Endothelial cell (in vitro differentiated cells): ENCODE results near the gene IQSEC3. TPM values are rescaled to one million over a fixed set of nuclear protein-coding genes. Genes with fewer than 3 reads are reported as not detected.

Experiments
- DNase-seq: peaks from one replicate; pipeline ENCODE4 v3.0.0; 2021; ENCODE audit warnings: low spot score
- H3K27ac Mint-ChIP-seq: one replicate; pipeline ENCODE4 v1.8.0; 2021; ENCODE audit warnings: mixed read lengths, inconsistent platforms; ENCODE audit not compliant: unreplicated experiment
- H3K27me3 Mint-ChIP-seq: one replicate; pipeline ENCODE4 v1.8.0; 2021; ENCODE audit warnings: mild to moderate bottlenecking, moderate library complexity, mixed read lengths, inconsistent platforms; ENCODE audit not compliant: unreplicated experiment
- H3K36me3 Mint-ChIP-seq: one replicate; pipeline ENCODE4 v1.8.0; 2021; ENCODE audit warnings: mild to moderate bottlenecking, low read depth, mixed read lengths, inconsistent platforms; ENCODE audit not compliant: unreplicated experiment
- H3K4me1 Mint-ChIP-seq: one replicate; pipeline ENCODE4 v1.8.0; 2021; ENCODE audit warnings: mild to moderate bottlenecking, mixed read lengths, inconsistent platforms; ENCODE audit not compliant: unreplicated experiment
- H3K4me3 Mint-ChIP-seq: one replicate; pipeline ENCODE4 v1.8.0; 2021; ENCODE audit warnings: mild to moderate bottlenecking, mixed read lengths, inconsistent platforms; ENCODE audit not compliant: unreplicated experiment
- H3K9me3 Mint-ChIP-seq: one replicate; pipeline ENCODE4 v1.8.0; 2021; ENCODE audit warnings: mixed read lengths, inconsistent platforms; ENCODE audit not compliant: unreplicated experiment
- total RNA-seq: library from RNA; stranded (reverse); fragmentation: NEBNext Ultra II Directional; extraction: Animal tissue kit (Norgen Biotek cat#: 25700); gene quantifications from one replicate; pipeline ENCODE4 v1.2.1, GENCODE V29; 2021; ENCODE audit not compliant: unreplicated experiment
- TF ChIP-seq, protein P1 (sequence below): fragments of 200-600 bp; sonication (generic); IDR thresholded peaks from one replicate; pipeline ENCODE4 v1.5.0; 2021; ENCODE audit warnings: antibody characterized with exemption; ENCODE audit not compliant: unreplicated experiment

IQSEC3 gene
- total RNA-seq, 1 donor from 2014 or later, result 13.2 TPM

DNA sequence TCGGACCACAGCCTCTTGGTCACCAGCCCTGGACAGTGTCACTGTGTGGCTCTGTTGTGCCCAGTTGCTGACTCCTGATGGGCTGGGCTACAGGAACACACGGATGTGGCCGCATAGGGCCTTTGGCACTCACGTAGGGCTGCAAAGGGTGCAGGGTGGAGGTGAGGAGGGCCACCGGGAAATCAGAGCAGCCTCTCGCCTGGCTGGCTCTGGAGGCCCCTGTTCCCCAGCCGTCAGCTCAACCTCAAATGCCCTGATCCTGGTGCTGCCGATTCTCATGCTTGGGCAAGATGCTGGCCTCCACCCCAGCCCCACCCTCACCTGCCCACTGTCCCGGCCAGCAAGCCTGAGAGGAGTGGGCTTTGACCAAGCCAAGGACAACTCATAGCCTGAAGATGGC, 88.4 kb downstream of the IQSEC3 start:
- peaks cover 8% of the 10 kb centered on the region for H3K27me3 Mint-ChIP-seq
- H3K27ac Mint-ChIP-seq, result no peak overlapping the region
- H3K4me3 Mint-ChIP-seq, result no peak overlapping the region
- peaks cover 16% of the 10 kb centered on the region for H3K4me1 Mint-ChIP-seq
- H3K36me3 Mint-ChIP-seq, result peaks cover 4% of the 10 kb centered on the region
- DNase-seq, result no peak
- H3K9me3 Mint-ChIP-seq, result no peaks in the 10 kb centered on the region
- TF ChIP-seq, protein P1, sequence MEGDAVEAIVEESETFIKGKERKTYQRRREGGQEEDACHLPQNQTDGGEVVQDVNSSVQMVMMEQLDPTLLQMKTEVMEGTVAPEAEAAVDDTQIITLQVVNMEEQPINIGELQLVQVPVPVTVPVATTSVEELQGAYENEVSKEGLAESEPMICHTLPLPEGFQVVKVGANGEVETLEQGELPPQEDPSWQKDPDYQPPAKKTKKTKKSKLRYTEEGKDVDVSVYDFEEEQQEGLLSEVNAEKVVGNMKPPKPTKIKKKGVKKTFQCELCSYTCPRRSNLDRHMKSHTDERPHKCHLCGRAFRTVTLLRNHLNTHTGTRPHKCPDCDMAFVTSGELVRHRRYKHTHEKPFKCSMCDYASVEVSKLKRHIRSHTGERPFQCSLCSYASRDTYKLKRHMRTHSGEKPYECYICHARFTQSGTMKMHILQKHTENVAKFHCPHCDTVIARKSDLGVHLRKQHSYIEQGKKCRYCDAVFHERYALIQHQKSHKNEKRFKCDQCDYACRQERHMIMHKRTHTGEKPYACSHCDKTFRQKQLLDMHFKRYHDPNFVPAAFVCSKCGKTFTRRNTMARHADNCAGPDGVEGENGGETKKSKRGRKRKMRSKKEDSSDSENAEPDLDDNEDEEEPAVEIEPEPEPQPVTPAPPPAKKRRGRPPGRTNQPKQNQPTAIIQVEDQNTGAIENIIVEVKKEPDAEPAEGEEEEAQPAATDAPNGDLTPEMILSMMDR, result no peak

DNA sequence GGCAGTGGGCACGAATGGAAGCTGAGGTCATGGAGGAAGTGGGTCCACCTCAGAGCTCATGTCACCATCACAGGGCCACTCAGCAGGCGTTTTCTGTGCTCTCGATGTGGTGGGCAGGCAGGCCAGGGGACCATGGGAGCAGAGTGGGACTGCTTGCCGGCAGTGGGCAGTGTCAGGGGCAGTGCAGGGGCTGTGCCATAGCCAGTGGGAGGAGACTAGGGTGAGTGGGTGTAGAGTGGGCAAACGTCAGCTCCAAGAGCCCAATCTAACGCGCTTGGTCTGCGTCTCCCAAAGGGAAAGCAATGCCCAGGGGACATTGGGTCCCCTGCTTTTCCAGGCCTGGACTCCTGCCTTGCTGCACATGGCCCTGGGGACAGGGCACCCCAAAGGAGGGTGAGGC, 89.1 kb downstream of the IQSEC3 start:
- Mint-ChIP-seq H3K27ac (no peak overlapping the region), H3K36me3 (peaks cover under 1% of the 10 kb centered on the region), H3K9me3 (no peaks in the 10 kb centered on the region), H3K4me1 (peaks cover 16% of the 10 kb centered on the region), H3K27me3 (peaks cover 6% of the 10 kb centered on the region), H3K4me3 (no peak overlapping the region)
- no peak for DNase-seq
- TF ChIP-seq, protein P1, result no peak

DNA sequence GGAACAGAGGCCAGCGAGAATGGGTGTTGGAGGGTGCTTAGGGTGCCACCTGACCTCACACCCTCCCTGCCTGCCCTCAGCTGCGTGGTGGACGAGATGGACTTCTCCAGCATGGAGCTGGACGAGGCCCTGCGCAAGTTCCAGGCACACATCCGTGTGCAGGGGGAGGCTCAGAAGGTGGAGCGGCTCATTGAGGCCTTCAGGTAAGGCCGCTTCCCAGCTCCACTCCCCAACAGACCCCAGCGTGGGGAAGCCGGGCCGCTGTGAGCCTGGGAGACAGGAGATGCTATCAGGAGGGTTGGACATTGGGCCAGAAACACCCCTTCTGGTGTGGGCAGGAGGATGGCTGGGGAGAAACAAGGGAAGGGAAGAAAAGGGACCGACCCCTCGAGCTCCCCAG, 90.4 kb downstream of the IQSEC3 start:
- H3K4me1 Mint-ChIP-seq, result peaks cover 16% of the 10 kb centered on the region
- no peak for DNase-seq
- no peak overlapping the region for H3K27ac Mint-ChIP-seq
- H3K36me3 Mint-ChIP-seq, result no peaks in the 10 kb centered on the region
- peaks cover 12% of the 10 kb centered on the region for H3K27me3 Mint-ChIP-seq
- H3K9me3 Mint-ChIP-seq, result no peaks in the 10 kb centered on the region
- TF ChIP-seq, protein P1, result no peak
- H3K4me3 Mint-ChIP-seq, result no peak overlapping the region

DNA sequence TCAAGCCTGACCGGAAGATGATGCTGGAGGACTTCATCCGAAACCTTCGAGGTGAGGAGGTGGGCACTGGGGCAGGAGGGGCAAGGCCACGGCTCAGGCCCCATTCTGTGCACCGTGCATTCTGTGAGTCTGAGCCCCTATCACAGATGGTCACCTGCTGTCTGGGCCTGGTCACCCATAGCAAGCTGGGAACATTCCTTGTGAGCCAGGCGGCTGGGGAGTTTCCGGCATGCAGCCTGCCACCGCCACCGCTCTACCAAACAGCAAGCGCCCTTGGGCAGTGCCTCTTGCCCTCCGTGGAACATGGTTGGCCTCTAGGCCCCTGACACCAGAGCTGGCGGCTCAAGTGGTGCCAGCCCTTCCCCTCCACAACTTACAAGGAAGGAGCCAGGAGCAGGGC, 91.1 kb downstream of the IQSEC3 start:
- no peak for DNase-seq
- TF ChIP-seq, protein P1, result no peak
- Mint-ChIP-seq H3K27ac (no peak overlapping the region), H3K9me3 (no peaks in the 10 kb centered on the region), H3K4me1 (peaks cover 13% of the 10 kb centered on the region), H3K4me3 (no peak overlapping the region), H3K27me3 (peaks cover 12% of the 10 kb centered on the region), H3K36me3 (no peaks in the 10 kb centered on the region)

DNA sequence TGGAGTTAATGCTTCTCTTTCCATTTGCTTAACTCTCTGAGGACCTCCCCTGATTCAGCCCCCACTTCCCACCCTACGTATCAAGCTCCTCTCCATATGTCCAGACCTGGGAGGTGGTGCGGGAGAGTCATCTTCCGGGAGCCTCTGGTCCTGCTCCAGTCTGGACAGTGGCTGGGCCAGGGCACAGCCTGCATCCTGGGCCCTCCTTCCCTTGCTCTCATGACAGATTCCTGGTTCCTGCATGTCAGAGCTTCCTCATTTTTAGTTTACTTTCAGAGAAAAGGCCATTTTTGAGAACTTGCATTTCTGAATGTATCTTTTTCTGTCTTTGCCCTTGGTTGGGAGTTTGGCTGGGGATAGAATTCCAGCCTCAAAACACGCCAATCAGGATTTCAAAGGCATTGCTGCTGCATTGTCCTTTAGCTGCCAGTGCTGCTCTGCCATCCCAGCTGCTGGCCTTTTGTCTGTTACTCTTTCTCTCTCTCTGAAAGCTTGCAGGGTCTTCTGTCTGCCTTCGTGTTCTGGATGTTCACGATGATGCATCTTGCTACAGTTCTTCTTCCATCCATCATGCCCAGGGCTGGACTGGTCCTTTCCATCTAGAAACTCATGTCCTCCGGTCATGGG, 92.7 kb downstream of the IQSEC3 start:
- peaks cover under 1% of the 10 kb centered on the region for H3K36me3 Mint-ChIP-seq
- H3K4me1 Mint-ChIP-seq, result peaks cover 3% of the 10 kb centered on the region
- no peak overlapping the region for H3K4me3 Mint-ChIP-seq
- TF ChIP-seq, protein P1, result no peak
- no peak overlapping the region for H3K27ac Mint-ChIP-seq
- H3K27me3 Mint-ChIP-seq, result peaks cover 16% of the 10 kb centered on the region
- H3K9me3 Mint-ChIP-seq, result no peaks in the 10 kb centered on the region
- DNase-seq, result no peak
